Mesendoderm (in vitro differentiated cells): ENCODE measurements around the gene FLCN.

ENCODE experiments used
- DNase-seq: peaks from one replicate; pipeline ENCODE4 v3.0.0; 2013
- H2AK5ac ChIP-seq: 2 replicates; pipeline ENCODE4 v1.6.1; 2013; ENCODE audit warnings: low read length, inconsistent platforms
- H2BK120ac ChIP-seq: 2 replicates; pipeline ENCODE4 v1.6.1; 2013; ENCODE audit warnings: low read depth, mild to moderate bottlenecking, low read length, moderate library complexity, mixed read lengths
- H2BK15ac ChIP-seq: replicated peaks from 2 replicates; pipeline ENCODE4 v1.6.1; 2013; ENCODE audit warnings: low read depth, mild to moderate bottlenecking, moderate library complexity
- H2BK5ac ChIP-seq: 2 replicates; pipeline ENCODE4 v1.6.1; 2013; ENCODE audit warnings: low read length, inconsistent platforms
- H3K18ac ChIP-seq: 2 replicates; pipeline ENCODE4 v1.6.1; 2013; ENCODE audit warnings: mild to moderate bottlenecking, low read length, mixed read lengths
- H3K23ac ChIP-seq: one replicate; pipeline ENCODE4 v1.6.1; 2013; ENCODE audit warnings: low read length
- H3K27ac ChIP-seq: 2 replicates; pipeline ENCODE4 v1.5.1; 2013; ENCODE audit warnings: low read depth, mild to moderate bottlenecking, inconsistent platforms, low read length, moderate library complexity
- H3K27me3 ChIP-seq: 2 replicates; pipeline ENCODE4 v1.6.1; 2013; ENCODE audit warnings: low read length, control low read depth, mild to moderate bottlenecking, inconsistent platforms; ENCODE audit not compliant: insufficient read depth, poor library complexity
- H3K36me3 ChIP-seq: 2 replicates; pipeline ENCODE4 v1.6.1; 2013; ENCODE audit warnings: low read length, inconsistent platforms; ENCODE audit not compliant: control insufficient read depth, insufficient read depth
- H3K4ac ChIP-seq: one replicate; pipeline ENCODE4 v1.6.1; 2013; ENCODE audit warnings: low read depth, mild to moderate bottlenecking, low read length, moderate library complexity
- H3K4me1 ChIP-seq: 2 replicates; pipeline ENCODE4 v1.6.1; 2013; ENCODE audit warnings: low read depth, low read length, inconsistent platforms; ENCODE audit not compliant: control insufficient read depth
- H3K4me2 ChIP-seq: 2 replicates; pipeline ENCODE4 v1.6.1; 2013; ENCODE audit warnings: low read length
- H3K4me3 ChIP-seq: 2 replicates; pipeline ENCODE4 v1.5.1; 2013; ENCODE audit warnings: mild to moderate bottlenecking, low read length
- H3K56ac ChIP-seq: one replicate; pipeline ENCODE4 v1.6.1; 2013; ENCODE audit warnings: low read length
- H3K79me1 ChIP-seq: 2 replicates; pipeline ENCODE4 v1.6.1; 2013; ENCODE audit warnings: low read length, inconsistent platforms
- H3K79me2 ChIP-seq: 2 replicates; pipeline ENCODE4 v1.6.1; 2013; ENCODE audit warnings: mild to moderate bottlenecking, low read length; ENCODE audit not compliant: control insufficient read depth, insufficient read depth
- H3K9ac ChIP-seq: 2 replicates; pipeline ENCODE4 v1.6.1; 2013; ENCODE audit warnings: low read length, inconsistent platforms
- H4K5ac ChIP-seq: one replicate; pipeline ENCODE4 v1.6.1; 2013; ENCODE audit warnings: low read length
- H4K8ac ChIP-seq: one replicate; pipeline ENCODE4 v1.6.1; 2013; ENCODE audit warnings: low read depth, mild to moderate bottlenecking, control low read depth, low read length, moderate library complexity
- WGBS: extraction: QIAGEN DNeasy Blood & Tissue Kit; methylation state at CpG from one replicate; pipeline ENCODE4 v1.1.7; 2013; ENCODE audit warnings: low lambda C conversion rate, missing lambda C conversion rate; ENCODE audit not compliant: insufficient coverage; ENCODE audit errors: extremely low coverage; 5-methylcytosine and 5-hydroxymethylcytosine counted together

Gene FLCN

GRCh38 chr17:17217995-17218394 is 19.0 kb downstream of the FLCN start:
- Histone ChIP-seq H3K4me1 (no peaks in the 10 kb centered on the region), H3K23ac (no peak overlapping the region), H3K4me3 (no peak overlapping the region), H3K36me3 (peaks cover 8% of the 10 kb centered on the region), H3K79me2 (no peaks in the 10 kb centered on the region), H2BK15ac (no peak overlapping the region), H4K5ac (no peak overlapping the region), H3K27me3 (no peaks in the 10 kb centered on the region), H4K8ac (no peak overlapping the region), H3K4me2 (no peak overlapping the region), H3K4ac (no peak overlapping the region), H2BK120ac (no peak overlapping the region), H3K27ac (no peak overlapping the region), H2BK5ac (no peak overlapping the region), H3K18ac (no peak overlapping the region), H2AK5ac (no peak overlapping the region), H3K79me1 (no peaks in the 10 kb centered on the region), H3K9ac (no peak overlapping the region), H3K56ac (no peak overlapping the region)
- WGBS = no CpG with 5 or more reads among the region's 3 CpGs
- no peak for DNase-seq

- Histone ChIP-seq H4K5ac (no peak overlapping the region), H3K36me3 (peaks cover 5% of the 10 kb centered on the region), H3K79me2 (no peaks in the 10 kb centered on the region), H4K8ac (no peak overlapping the region), H3K27ac (no peak overlapping the region), H3K4me3 (no peak overlapping the region), H2BK5ac (no peak overlapping the region), H3K27me3 (no peaks in the 10 kb centered on the region), H2BK120ac (no peak overlapping the region), H3K4ac (no peak overlapping the region), H3K23ac (no peak overlapping the region), H3K4me2 (no peak overlapping the region), H3K4me1 (no peaks in the 10 kb centered on the region), H2AK5ac (no peak overlapping the region), H3K9ac (no peak overlapping the region), H3K79me1 (no peaks in the 10 kb centered on the region), H3K56ac (no peak overlapping the region), H3K18ac (no peak overlapping the region), H2BK15ac (no peak overlapping the region)
- WGBS = no CpG with 5 or more reads among the region's 16 CpGs
- no peak for DNase-seq
These were observed 20.2 kb downstream of the FLCN start for GRCh38 chr17:17216776-17217175.

GRCh38 chr17:17216236-17216635 is 20.7 kb downstream of the FLCN start:
- H3K56ac ChIP-seq = no peak overlapping the region
- no peaks in the 10 kb centered on the region for H3K4me1 ChIP-seq
- no peak overlapping the region for H3K4me2 ChIP-seq
- no peak overlapping the region for H3K18ac ChIP-seq
- H2BK15ac ChIP-seq = no peak overlapping the region
- H3K9ac ChIP-seq = no peak overlapping the region
- H3K36me3 ChIP-seq = peaks cover 5% of the 10 kb centered on the region
- H3K27me3 ChIP-seq = no peaks in the 10 kb centered on the region
- DNase-seq = no peak
- H3K27ac ChIP-seq = no peak overlapping the region
- H2BK120ac ChIP-seq = no peak overlapping the region
- no peak overlapping the region for H3K23ac ChIP-seq
- H2BK5ac ChIP-seq = no peak overlapping the region
- H2AK5ac ChIP-seq = no peak overlapping the region
- no peak overlapping the region for H4K8ac ChIP-seq
- H3K79me2 ChIP-seq = no peaks in the 10 kb centered on the region
- no peak overlapping the region for H4K5ac ChIP-seq
- H3K79me1 ChIP-seq = no peaks in the 10 kb centered on the region
- WGBS = no CpG with 5 or more reads among the region's 17 CpGs
- no peak overlapping the region for H3K4ac ChIP-seq
- H3K4me3 ChIP-seq = no peak overlapping the region

GRCh38 chr17:17215575-17215974 is 21.4 kb downstream of the FLCN start:
- H3K18ac ChIP-seq = no peak overlapping the region
- no peak overlapping the region for H3K9ac ChIP-seq
- no peaks in the 10 kb centered on the region for H3K27me3 ChIP-seq
- H3K79me2 ChIP-seq = no peaks in the 10 kb centered on the region
- no peak overlapping the region for H2BK120ac ChIP-seq
- no peak overlapping the region for H3K4me3 ChIP-seq
- no peaks in the 10 kb centered on the region for H3K79me1 ChIP-seq
- H4K8ac ChIP-seq = no peak overlapping the region
- H2AK5ac ChIP-seq = no peak overlapping the region
- H3K56ac ChIP-seq = no peak overlapping the region
- H3K4me1 ChIP-seq = no peaks in the 10 kb centered on the region
- no peak overlapping the region for H3K4ac ChIP-seq
- peaks cover 4% of the 10 kb centered on the region for H3K36me3 ChIP-seq
- H3K4me2 ChIP-seq = no peak overlapping the region
- no peak overlapping the region for H2BK5ac ChIP-seq
- H4K5ac ChIP-seq = no peak overlapping the region
- H3K23ac ChIP-seq = no peak overlapping the region
- no peak overlapping the region for H2BK15ac ChIP-seq
- no peak for DNase-seq
- no CpG with 5 or more reads among the region's 8 CpGs for WGBS
- no peak overlapping the region for H3K27ac ChIP-seq

GRCh38 chr17:17214646-17215436 is 22.1 kb downstream of the FLCN start:
- Histone ChIP-seq H3K9ac (no peak overlapping the region), H3K56ac (no peak overlapping the region), H3K79me2 (no peaks in the 10 kb centered on the region), H3K27ac (no peak overlapping the region), H3K4me3 (no peak overlapping the region), H3K4me2 (no peak overlapping the region), H2BK5ac (no peak overlapping the region), H2AK5ac (no peak overlapping the region), H3K79me1 (no peaks in the 10 kb centered on the region), H2BK120ac (no peak overlapping the region), H2BK15ac (no peak overlapping the region), H3K36me3 (peaks cover 4% of the 10 kb centered on the region), H3K4me1 (no peaks in the 10 kb centered on the region), H4K5ac (no peak overlapping the region), H3K4ac (no peak overlapping the region), H3K18ac (no peak overlapping the region), H3K23ac (no peak overlapping the region), H3K27me3 (no peaks in the 10 kb centered on the region), H4K8ac (no peak overlapping the region)
- no CpG with 5 or more reads among the region's 27 CpGs for WGBS
- no peak for DNase-seq

GRCh38 chr17:17213775-17214174 is 23.2 kb downstream of the FLCN start:
- H3K27me3 ChIP-seq = no peaks in the 10 kb centered on the region
- no peak overlapping the region for H2BK120ac ChIP-seq
- no peak for DNase-seq
- H3K23ac ChIP-seq = no peak overlapping the region
- H4K5ac ChIP-seq = no peak overlapping the region
- no peak overlapping the region for H3K27ac ChIP-seq
- H3K18ac ChIP-seq = no peak overlapping the region
- no peaks in the 10 kb centered on the region for H3K4me1 ChIP-seq
- no peak overlapping the region for H2BK5ac ChIP-seq
- no CpG with 5 or more reads among the region's 10 CpGs for WGBS
- H3K56ac ChIP-seq = no peak overlapping the region
- no peak overlapping the region for H2BK15ac ChIP-seq
- H3K9ac ChIP-seq = no peak overlapping the region
- H2AK5ac ChIP-seq = no peak overlapping the region
- H3K4me3 ChIP-seq = no peak overlapping the region
- H3K4ac ChIP-seq = no peak overlapping the region
- H4K8ac ChIP-seq = no peak overlapping the region
- peaks cover 4% of the 10 kb centered on the region for H3K36me3 ChIP-seq
- no peaks in the 10 kb centered on the region for H3K79me2 ChIP-seq
- no peak overlapping the region for H3K4me2 ChIP-seq
- no peaks in the 10 kb centered on the region for H3K79me1 ChIP-seq
